ENCODE measurements around the gene TACC3.

Gene TACC3

GRCh38 chr4:1725521-1725920 lies 4.2 kb downstream of the TACC3 start:
- DNase-seq, result no peak

- peak; percentile 90 to 95 for DNase-seq
These were observed 5.0 kb downstream of the TACC3 start for GRCh38 chr4:1726146-1726934.

- no peak for DNase-seq
These were observed 6.1 kb downstream of the TACC3 start for GRCh38 chr4:1727117-1728031.

- no peak for DNase-seq
These were observed 7.0 kb downstream of the TACC3 start for GRCh38 chr4:1728061-1728980.

GRCh38 chr4:1730532-1731135 lies 9.3 kb downstream of the TACC3 start:
- DNase-seq, result no peak

GRCh38 chr4:1731180-1731579 lies 9.9 kb downstream of the TACC3 start:
- DNase-seq, result no peak

GRCh38 chr4:1732911-1733310 lies 11.6 kb downstream of the TACC3 start:
- no peak for DNase-seq

- DNase-seq, result no peak
These were observed 13.9 kb downstream of the TACC3 start for GRCh38 chr4:1735215-1735614.

GRCh38 chr4:1736812-1737211 lies 15.5 kb downstream of the TACC3 start:
- no peak for DNase-seq

GRCh38 chr4:1737666-1738065 lies 16.3 kb downstream of the TACC3 start:
- no peak for DNase-seq

- no peak for DNase-seq
These were observed 17.1 kb downstream of the TACC3 start for GRCh38 chr4:1738410-1738809.

- no peak for DNase-seq
These were observed 18.0 kb downstream of the TACC3 start for GRCh38 chr4:1739358-1739757.

- no peak for DNase-seq
These were observed 18.8 kb downstream of the TACC3 start for GRCh38 chr4:1740021-1740545.

GRCh38 chr4:1741208-1741607 lies 19.9 kb downstream of the TACC3 start:
- no peak for DNase-seq

- no peak for DNase-seq
These were observed 22.2 kb downstream of the TACC3 start for GRCh38 chr4:1743551-1743950.

- DNase-seq, result no peak
These were observed 22.7 kb downstream of the TACC3 start for GRCh38 chr4:1743975-1744374.

- no peak for DNase-seq
These were observed 23.2 kb downstream of the TACC3 start for GRCh38 chr4:1744552-1744951.

GRCh38 chr4:1745165-1745564 lies 23.8 kb downstream of the TACC3 start:
- DNase-seq, result no peak

- no peak for DNase-seq
These were observed 24.4 kb downstream of the TACC3 start for GRCh38 chr4:1745697-1746096.

- DNase-seq, result peak; percentile 83 to 84
These were observed 25.0 kb downstream of the TACC3 start for GRCh38 chr4:1746265-1746691.

GRCh38 chr4:1746919-1747602 lies 25.7 kb downstream of the TACC3 start:
- no peak for DNase-seq

- DNase-seq, result no peak
These were observed 26.3 kb downstream of the TACC3 start for GRCh38 chr4:1747603-1747967.
